Liver (tissue), 3 donors: ENCODE data around the gene LGALS9.
"Not testable (repeated sequence)": the region's sequence is repeated elsewhere in the genome, so short reads cannot be mapped to it uniquely, and the experiment has no call there.

Experiments
- EGR1 ChIP-seq, 2 donors: IDR thresholded peaks; 2 replicates each; pipeline ENCODE4 v1.6.1; 2016 to 2018; ENCODE audit warnings: antibody characterized with exemption in 2 of 2, low read depth in 2 of 2
- FOXA2 ChIP-seq: IDR thresholded peaks from 2 replicates; pipeline ENCODE4 v1.6.1; 2016; ENCODE audit warnings: antibody characterized with exemption
- HNF4G ChIP-seq: IDR thresholded peaks from 2 replicates; pipeline ENCODE4 v1.6.1; 2016; ENCODE audit warnings: antibody characterized with exemption
- JUND ChIP-seq, 2 donors: IDR thresholded peaks; 2 replicates each; pipeline ENCODE4 v1.6.1; 2016; ENCODE audit warnings: antibody characterized with exemption in 2 of 2
- RAD21 ChIP-seq, 2 donors: IDR thresholded peaks; 2 replicates each; pipeline ENCODE4 v1.6.1; 2016; ENCODE audit warnings: antibody characterized with exemption in 2 of 2, mild to moderate bottlenecking in 2 of 2
- SP1 ChIP-seq: IDR thresholded peaks from 2 replicates; pipeline ENCODE4 v1.6.1; 2018; ENCODE audit warnings: antibody characterized with exemption, mild to moderate bottlenecking
- TAF1 ChIP-seq: conservative IDR thresholded peaks from 2 replicates; pipeline ENCODE4 v1.6.1; 2016; ENCODE audit warnings: antibody characterized with exemption, mild to moderate bottlenecking
- YY1 ChIP-seq: IDR thresholded peaks from 2 replicates; pipeline ENCODE4 v1.6.1; 2016; ENCODE audit warnings: antibody characterized with exemption, mild to moderate bottlenecking
- TF ChIP-seq, protein P1 (sequence below): fragments of 150-350 bp; IDR thresholded peaks from 2 replicates; pipeline ENCODE4 v1.5.1; 2017; ENCODE audit warnings: improper control_type of control experiment, low read depth, low read length; ENCODE audit not compliant: missing input control
- TF ChIP-seq, protein P2 (sequence below): IDR thresholded peaks from 2 replicates; pipeline ENCODE4 v1.6.1; 2016; ENCODE audit warnings: antibody characterized with exemption
- TF ChIP-seq, protein P3 (sequence below): IDR thresholded peaks from 2 replicates; pipeline ENCODE4 v1.6.1; 2016; ENCODE audit warnings: antibody characterized with exemption, mild to moderate bottlenecking
- TF ChIP-seq, protein P4 (sequence below): IDR thresholded peaks from 2 replicates; pipeline ENCODE4 v1.6.1; 2016; ENCODE audit warnings: antibody characterized with exemption
- donor health status: healthy.
- donor health status: healthy.

DNA sequence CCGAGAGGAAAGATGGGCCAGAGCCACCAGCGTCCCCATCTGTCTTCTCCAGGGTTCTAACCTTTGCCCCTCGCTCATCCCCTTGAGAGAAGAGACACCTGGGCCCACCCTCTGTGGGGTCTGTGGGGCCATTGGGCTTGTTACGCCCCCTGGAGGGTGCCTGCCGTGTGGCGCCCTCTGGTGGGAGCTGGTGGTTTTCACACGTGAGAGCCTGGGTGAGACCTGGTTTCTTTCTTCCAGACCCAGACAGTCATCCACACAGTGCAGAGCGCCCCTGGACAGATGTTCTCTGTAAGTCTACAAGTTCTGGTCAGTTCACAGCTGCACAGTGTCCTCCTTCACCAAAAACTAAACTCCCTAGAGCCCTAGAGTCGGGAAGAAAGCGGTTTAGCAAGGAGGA, 14.6 kb downstream of the LGALS9 start:
- TF ChIP-seq, protein P1, sequence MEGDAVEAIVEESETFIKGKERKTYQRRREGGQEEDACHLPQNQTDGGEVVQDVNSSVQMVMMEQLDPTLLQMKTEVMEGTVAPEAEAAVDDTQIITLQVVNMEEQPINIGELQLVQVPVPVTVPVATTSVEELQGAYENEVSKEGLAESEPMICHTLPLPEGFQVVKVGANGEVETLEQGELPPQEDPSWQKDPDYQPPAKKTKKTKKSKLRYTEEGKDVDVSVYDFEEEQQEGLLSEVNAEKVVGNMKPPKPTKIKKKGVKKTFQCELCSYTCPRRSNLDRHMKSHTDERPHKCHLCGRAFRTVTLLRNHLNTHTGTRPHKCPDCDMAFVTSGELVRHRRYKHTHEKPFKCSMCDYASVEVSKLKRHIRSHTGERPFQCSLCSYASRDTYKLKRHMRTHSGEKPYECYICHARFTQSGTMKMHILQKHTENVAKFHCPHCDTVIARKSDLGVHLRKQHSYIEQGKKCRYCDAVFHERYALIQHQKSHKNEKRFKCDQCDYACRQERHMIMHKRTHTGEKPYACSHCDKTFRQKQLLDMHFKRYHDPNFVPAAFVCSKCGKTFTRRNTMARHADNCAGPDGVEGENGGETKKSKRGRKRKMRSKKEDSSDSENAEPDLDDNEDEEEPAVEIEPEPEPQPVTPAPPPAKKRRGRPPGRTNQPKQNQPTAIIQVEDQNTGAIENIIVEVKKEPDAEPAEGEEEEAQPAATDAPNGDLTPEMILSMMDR: not testable (repeated sequence)
- not testable (repeated sequence) for TF ChIP-seq YY1; FOXA2; TAF1; JUND (IDR thresholded peaks at IDR 0.05); EGR1 (IDR thresholded peaks at IDR 0.05; ENCODE audit: low read depth in 2 of 2); SP1; RAD21 (IDR thresholded peaks at IDR 0.05); HNF4G
- TF ChIP-seq, protein P2, sequence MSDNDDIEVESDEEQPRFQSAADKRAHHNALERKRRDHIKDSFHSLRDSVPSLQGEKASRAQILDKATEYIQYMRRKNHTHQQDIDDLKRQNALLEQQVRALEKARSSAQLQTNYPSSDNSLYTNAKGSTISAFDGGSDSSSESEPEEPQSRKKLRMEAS: not testable (repeated sequence)
- TF ChIP-seq, protein P3, sequence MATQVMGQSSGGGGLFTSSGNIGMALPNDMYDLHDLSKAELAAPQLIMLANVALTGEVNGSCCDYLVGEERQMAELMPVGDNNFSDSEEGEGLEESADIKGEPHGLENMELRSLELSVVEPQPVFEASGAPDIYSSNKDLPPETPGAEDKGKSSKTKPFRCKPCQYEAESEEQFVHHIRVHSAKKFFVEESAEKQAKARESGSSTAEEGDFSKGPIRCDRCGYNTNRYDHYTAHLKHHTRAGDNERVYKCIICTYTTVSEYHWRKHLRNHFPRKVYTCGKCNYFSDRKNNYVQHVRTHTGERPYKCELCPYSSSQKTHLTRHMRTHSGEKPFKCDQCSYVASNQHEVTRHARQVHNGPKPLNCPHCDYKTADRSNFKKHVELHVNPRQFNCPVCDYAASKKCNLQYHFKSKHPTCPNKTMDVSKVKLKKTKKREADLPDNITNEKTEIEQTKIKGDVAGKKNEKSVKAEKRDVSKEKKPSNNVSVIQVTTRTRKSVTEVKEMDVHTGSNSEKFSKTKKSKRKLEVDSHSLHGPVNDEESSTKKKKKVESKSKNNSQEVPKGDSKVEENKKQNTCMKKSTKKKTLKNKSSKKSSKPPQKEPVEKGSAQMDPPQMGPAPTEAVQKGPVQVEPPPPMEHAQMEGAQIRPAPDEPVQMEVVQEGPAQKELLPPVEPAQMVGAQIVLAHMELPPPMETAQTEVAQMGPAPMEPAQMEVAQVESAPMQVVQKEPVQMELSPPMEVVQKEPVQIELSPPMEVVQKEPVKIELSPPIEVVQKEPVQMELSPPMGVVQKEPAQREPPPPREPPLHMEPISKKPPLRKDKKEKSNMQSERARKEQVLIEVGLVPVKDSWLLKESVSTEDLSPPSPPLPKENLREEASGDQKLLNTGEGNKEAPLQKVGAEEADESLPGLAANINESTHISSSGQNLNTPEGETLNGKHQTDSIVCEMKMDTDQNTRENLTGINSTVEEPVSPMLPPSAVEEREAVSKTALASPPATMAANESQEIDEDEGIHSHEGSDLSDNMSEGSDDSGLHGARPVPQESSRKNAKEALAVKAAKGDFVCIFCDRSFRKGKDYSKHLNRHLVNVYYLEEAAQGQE: not testable (repeated sequence)
- TF ChIP-seq, protein P4, sequence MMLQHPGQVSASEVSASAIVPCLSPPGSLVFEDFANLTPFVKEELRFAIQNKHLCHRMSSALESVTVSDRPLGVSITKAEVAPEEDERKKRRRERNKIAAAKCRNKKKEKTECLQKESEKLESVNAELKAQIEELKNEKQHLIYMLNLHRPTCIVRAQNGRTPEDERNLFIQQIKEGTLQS: not testable (repeated sequence)
